NCI-H2171 treated with DMSO at 0.1 percent for 48 hours (cell line): ENCODE results near the gene SDK1.

Experiments
- DNase-seq: peaks from one replicate; lab custom pipeline; 2025; lab: John Stamatoyannopoulos, UW

Gene SDK1

GRCh38 chr7:4048336-4048735, 747.3 kb downstream of the SDK1 start:
- no peak for DNase-seq

GRCh38 chr7:4049202-4049601, 748.1 kb downstream of the SDK1 start:
- DNase-seq = no peak

DNA sequence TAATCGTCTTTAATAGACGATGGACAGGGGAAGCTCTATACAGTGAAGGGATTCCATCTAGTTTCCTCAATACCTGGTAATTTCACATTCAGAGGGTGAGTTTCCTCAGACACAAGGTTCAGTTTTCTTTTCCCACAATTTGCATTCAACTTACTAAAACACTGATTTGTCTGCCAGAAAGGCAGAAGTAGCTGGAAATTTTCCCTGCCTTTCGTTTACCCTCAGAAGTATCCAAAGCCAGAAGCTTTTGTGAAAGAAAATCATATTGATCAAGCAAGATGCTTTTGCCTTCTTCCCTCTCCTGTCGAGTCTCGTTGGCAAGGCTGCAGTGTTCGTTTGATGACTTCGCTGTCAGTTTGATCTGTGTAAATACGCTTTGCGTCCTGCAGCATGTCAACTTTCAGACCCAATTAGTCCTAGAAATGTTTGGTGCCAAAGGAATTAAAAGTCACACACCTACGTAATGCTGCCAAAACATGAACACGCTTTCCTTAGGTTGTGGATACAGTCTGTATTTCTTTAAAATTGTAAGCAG, 749.1 kb downstream of the SDK1 start:
- no peak for DNase-seq

DNA sequence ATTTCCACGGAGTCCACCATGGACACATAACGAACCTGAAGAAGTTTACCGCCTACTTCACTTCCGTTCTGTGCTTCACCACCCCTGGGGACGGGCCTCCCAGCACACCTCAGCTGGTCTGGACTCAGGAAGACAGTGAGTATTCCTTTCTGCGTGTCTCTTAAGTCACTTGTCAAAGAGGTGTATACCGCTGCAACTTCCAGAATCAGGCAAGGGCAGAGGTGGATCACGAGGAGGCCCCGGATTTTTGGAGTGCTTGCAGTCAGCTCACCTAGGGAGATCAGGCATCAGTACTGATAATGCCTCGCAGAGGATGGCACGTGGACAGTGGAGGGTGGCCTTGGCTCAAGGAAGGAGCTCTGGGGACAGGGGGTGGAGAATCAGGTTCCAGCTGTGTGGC, 750.6 kb downstream of the SDK1 start:
- no peak for DNase-seq

DNA sequence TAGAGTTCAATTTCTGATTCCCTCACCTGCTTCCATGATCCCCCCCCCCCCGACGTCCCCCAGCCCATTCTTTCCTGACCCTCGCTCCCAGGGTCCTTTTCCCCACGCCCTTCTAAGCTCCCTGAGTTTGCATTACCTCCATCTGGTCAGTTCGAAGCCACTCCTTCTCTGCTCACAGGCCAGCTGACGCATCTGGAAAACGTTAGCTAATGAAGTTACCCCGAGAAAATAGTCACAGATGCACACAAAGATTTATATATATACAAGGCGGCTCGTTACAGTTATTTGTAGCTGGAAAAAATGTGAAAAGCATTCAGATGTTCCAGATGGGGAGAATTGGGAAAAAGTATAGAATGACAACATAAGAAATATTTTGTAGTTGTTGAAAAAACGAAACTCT, 751.1 kb downstream of the SDK1 start:
- no peak for DNase-seq

DNA sequence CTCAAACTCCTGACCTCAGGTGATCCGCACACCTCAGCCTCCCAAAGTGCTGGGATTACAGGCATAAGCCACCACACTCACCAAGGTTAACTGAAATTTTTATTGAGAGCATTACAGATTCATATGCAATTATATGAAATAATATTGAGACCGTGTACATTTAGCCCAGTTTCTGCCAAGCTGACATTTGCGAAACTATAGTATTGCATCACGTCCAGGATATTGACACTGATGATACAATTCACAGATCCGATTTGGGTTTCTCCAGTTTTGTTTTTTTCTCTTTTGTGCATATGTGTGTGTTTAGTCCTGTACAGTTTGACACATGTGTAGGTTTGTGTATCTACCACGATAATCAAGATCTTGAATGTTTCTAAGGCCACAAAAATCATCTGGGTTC, 753.1 kb downstream of the SDK1 start:
- no peak for DNase-seq

DNA sequence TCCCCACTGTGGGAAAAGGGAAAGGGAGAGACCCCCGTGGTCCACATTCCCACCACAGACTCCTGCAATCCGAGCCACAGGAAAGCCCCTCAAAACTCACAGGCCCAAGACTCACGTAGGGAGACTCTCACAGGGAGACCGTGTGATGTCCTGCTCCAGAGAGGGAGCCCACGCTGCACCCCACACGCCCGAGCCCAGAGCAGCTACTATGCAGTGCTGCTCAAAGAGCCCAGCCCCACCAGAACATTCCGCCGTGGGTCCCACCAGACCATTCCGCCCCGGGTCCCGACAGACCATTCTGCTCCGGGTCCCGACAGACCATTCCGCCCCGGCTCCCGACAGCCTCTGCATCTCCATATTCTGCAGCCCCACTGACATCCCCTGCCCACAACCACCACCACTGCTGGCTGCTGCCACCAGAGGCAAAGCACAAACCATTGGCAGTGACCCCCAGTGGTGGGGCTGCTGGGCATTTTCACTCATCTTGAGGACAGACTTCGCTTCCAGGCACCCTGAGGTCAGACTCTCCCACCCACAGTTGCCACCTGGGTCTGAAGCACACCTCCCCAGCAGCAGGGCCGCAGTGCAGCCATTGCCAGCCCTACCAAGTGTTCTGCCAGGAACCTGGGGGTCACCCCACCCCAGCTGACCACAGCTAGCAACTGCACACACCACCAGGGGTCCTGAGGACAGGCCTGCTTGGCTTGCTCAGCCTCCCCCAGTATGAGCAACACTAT, 755.7 kb downstream of the SDK1 start:
- DNase-seq = no peak

DNA sequence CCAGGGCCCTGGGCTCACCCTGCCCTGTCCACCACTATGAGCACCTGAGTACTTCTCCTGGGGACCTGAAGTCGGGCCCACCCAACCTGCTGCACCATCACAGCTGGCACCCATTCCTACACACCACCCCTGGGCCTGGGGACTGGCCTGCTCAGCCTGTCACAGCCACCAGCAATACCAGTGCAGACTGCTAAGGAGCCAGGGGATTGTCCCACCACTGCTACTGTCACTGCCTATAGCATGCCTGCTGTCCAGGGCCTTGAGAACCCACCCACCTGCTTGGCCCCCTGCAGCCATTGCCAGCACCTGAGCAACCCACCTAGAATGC, 756.2 kb downstream of the SDK1 start:
- no peak for DNase-seq

DNA sequence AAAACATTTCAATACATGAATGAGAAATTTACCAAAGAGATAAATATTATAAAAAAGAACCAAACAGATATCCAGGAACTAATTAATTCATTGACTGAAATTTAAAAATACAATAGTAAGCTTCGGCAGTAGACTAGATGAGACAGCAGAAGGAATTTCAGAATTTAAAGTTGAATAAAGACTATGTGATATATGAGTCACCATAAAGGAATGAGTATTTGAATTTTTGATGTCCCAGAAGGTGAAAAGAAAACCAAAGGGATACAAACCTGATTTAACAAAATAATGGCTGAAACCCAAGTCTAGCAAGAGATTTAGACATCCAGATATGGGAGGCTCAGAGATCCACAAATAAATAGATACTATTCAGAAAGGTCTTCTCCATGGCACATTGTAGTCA, 757.1 kb downstream of the SDK1 start:
- no peak for DNase-seq

GRCh38 chr7:4065190-4065589, 764.1 kb downstream of the SDK1 start:
- DNase-seq = no peak

DNA sequence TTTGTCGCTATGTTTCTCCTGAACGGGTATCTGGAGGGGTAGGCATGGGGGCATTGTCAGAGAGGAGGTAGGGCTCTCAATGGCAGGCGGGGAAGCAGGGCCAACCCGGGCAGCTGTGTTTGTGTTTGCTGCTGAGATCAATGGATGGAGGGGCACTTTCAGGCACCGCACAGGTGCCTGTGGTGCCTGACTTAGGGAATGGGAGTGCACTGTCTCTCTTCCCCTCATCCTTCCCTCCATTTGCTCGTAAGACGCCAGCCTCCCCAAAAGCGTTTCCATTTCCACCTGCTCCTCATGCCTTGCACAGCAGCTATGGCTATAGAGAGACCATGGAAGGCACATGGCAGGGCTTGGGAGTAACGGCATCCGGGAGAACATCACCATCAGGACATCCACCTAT, 765.2 kb downstream of the SDK1 start:
- no peak for DNase-seq

DNA sequence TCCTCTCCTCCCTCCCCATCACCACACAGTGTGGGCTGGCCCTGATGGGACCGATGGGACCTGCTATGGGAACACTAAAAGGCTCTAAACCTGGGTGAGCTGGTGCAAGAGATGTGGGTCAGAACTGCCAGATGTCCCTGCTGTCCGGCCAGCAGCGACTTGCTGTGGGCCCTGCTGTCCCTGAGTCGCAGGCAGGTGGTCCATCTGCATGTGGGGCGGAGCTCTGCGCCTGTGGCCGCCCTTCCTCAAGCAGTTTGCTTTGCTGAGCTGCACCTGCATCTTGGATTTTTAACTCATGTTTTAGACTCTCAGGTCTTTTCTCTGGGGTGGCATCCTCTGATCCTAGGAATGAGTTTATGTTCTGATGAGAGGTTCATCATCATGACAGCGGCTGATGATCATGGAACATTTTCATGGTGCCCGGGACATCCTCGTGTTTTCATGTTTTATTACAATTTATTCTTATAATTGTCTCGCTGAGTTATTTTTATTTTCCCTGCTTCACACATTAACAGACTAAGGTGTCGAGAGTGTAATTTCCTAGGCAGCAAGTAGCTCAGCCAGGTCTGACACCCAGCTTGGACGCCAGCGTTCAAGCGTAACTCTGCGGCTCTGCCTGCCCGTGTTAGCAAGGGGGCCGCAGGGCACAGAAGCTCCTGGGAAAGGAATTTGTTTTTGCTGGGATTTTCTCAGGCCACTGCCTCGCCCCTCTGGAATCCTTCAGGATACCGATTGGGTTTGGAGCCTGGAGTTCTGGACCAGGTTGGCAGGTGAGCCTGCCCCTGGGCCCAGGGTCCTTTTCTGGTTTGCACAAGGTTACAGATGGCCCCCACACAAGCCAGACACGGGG, 765.8 kb downstream of the SDK1 start:
- no peak for DNase-seq

DNA sequence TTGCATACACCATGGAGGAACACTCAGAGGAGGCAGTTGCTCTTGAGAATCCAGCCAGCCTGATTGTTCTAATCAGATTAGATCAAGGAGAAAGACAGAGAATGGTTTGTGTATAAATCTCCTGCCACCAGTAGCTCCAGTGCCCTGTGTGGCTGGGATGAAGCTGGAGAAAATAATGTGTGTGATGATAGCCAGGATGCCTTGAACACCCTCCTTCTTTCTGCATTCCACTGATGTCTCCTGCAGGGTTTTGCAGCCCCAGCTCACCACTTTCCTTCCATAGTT, 766.4 kb downstream of the SDK1 start:
- no peak for DNase-seq

DNA sequence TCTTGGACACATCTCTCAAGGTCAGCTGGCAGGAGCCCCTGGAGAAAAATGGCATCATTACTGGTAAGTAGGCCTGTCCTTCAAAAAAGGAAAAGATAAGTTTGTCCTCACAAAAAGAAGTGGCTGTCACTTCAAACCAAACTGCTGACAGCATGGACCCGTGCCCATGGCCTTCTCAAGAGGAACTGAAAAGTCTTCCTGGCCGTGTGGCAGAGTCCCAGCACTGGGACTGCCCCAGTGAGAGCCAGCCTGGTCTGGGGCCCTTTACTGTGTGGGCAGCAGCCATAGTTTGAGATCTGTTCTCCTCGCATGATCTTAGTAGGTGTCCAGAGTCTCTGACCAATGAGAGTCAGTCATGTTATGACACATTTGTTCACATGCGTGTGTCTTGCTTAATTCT, 766.8 kb downstream of the SDK1 start:
- DNase-seq = no peak

DNA sequence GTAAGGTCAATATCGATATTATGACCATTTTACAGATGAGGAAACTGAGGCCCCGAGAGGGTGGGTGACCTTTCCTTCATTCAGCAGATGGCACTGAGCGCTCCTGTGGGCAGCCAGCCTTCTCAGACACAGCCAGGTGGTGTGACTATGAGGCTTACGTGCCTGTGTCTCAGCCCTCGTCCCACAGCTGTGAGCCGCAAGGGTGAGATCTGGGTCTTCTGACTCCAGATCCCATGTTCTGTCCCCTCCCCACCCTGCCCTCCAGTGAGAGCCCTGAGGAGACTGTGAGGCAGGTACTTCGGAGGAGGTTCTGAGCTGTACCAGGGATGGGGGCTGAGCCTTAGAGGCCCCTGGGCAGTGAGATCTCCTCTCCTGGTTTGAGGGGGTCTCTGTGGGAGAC, 767.2 kb downstream of the SDK1 start:
- DNase-seq = no peak

DNA sequence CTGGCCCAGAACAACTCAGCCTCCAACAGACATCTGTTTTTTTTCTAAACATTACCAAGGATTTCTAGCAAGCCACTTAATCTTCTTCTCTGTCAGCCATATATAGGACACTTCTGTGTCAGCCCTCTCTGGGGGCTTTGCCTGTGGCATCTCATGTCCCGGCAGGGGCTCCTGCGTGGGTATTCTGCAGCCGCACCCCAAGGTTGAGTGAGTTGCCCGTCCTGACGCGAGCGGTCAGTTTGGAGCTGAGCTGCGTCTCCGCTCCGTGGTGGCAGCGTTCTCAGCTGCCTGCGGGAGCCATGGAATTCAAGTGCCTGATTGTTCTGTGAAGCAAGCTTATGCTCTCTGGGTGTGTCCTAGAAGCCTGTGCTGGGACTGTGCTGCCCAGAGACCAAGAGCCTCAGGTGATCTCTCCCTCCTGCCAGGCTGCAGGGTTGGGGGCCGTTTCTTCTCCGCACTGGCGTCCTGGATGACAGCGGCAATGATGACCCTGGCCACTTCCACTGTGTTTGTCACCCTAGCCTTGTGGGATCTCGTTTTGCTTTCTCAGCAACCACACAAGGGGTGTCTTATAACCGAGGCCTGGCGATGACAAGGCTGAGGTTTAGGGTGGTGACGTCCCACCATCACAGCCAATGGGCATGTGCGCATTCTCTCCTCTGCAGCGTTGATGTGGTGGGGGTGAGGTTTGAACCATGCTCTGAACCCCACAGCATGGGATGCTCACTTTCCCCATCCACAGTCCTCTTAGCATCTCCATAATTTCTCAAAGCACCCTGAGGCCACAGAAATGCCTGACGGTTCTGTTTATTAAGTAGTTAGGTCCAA, 768.4 kb downstream of the SDK1 start:
- DNase-seq = no peak

- no peak for DNase-seq
Observed at GRCh38 chr7:4070214-4070613, 769.2 kb downstream of the SDK1 start.

DNA sequence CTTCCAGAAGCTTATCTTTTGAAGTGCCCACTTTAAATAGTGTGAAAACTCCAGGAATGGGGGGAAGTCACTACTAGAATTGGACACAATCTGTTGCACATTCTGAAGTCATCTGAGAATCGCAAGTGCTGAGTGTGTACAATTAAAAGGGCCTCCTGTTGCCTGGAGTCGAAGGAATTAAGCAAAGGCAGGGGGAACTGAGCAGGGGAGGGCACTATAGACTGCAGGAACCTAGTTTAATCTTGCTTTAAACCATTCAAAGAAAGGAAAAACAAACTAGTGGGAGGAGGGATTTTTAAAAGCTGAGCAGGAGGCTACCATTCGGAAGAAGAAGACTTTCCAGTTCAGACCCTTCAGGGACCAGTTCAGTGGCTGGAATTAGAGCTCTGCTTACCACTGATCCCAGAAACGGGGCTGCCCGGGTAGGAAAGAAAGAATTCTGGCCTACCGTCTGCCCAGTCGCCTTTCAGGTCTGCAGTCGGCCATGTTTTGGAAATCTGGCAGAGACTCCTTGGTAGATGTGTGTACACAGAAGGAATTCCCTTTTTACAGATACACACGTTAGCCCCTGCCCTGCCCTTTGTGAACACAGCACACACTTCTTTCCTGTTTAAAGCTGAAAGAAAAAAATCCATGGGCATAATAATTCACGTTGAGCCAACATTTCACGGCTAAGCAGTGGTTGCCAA, 770.5 kb downstream of the SDK1 start:
- no peak for DNase-seq

DNA sequence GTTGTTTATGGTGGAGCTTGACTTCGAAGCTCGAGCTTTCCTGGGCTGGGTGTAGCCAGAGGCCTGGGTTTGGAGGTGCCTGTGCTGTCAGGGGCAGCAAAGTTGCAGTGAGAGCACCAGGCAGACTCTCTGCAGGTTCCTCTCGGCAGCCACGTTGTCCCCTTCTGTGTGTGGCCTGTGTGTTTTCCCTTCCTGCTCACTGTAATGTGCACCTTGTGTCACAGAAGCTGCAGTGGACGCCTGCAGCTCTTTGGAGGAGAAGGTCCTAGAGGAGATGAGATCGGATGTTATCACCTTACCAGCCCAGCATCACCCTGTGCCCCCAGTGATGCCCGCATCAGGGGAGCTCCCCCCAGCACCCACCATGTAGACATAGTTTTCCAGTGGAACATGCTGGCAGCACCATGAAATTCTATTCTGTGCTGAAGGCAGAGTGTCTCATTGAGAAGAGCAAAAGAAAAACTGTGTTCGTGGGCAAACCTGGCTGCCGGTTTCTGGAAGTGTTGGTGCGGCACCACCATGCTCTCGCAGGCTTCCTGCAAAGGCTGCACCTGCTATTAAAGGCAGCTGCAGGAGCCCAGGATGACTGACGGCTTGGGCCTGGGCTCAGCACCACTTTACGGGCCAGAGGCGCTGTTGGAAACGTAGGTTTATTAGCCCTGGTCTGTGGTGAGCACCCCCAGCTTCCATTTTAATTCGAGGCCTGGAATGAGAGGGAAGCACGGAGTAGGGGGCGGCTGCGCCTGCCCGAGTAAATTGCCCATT, 771.3 kb downstream of the SDK1 start:
- DNase-seq = no peak

- DNase-seq = no peak
Observed at GRCh38 chr7:4073052-4073451, 772.0 kb downstream of the SDK1 start.

GRCh38 chr7:4073750-4074149, 772.7 kb downstream of the SDK1 start:
- no peak for DNase-seq
